ENCODE measurements around the gene SAMD10. TPM values are rescaled to one million over a fixed set of nuclear protein-coding genes. Genes with fewer than 3 reads are reported as not detected.

SAMD10 gene
- total RNA-seq, 6 donors from 2014 or later: 2.6 to 7.2 (median 4.7) TPM

GRCh38 chr20:64024141-64024990, 44.9 kb upstream of the SAMD10 start:
- 83 to 85% methylated on average over 16 to 17 of the region's 17 CpGs for WGBS, 2 donors

GRCh38 chr20:64023361-64024140, 44.1 kb upstream of the SAMD10 start:
- Histone ChIP-seq H3K27ac (no peak overlapping the region), H3K4me3 (no peak overlapping the region), H3K4me1 (no peaks in the 10 kb centered on the region), H3K9me3 (no peaks in the 10 kb centered on the region), H3K36me3 (peaks cover 46 to 97% (median 88%) of the 10 kb centered on the region in 4 donors), H3K27me3 (no peaks in the 10 kb centered on the region)
- no peak for ATAC-seq (ENCODE audit: low FRiP score in 2 of 2)
- no peak for DNase-seq
- WGBS, 2 donors: 91 to 96% methylated on average over 10 to 15 of the region's 15 CpGs
- TF ChIP-seq POLR2A (IDR thresholded peaks at IDR 0.05) (no peak), POLR2AphosphoS5 (IDR thresholded peaks at IDR 0.05) (no peak), CTCF (IDR thresholded peaks at IDR 0.05) (no peak), EP300 (IDR thresholded peaks at IDR 0.05) (no peak)

More at GRCh38 chr20:64024141-64024990, 44.9 kb upstream of the SAMD10 start:
- H3K4me3 ChIP-seq: no peak overlapping the region
- no peak for ATAC-seq (ENCODE audit: low FRiP score in 2 of 2)
- no peak for DNase-seq
- H3K9me3 ChIP-seq: no peaks in the 10 kb centered on the region
- peaks cover 48 to 97% (median 85%) of the 10 kb centered on the region in 4 donors for H3K36me3 ChIP-seq
- H3K27ac ChIP-seq: no peak overlapping the region
- TF ChIP-seq POLR2A (IDR thresholded peaks at IDR 0.05) (no peak), POLR2AphosphoS5 (IDR thresholded peaks at IDR 0.05) (no peak)
- H3K4me1 ChIP-seq: no peaks in the 10 kb centered on the region
- H3K27me3 ChIP-seq: no peaks in the 10 kb centered on the region

- no peaks in the 10 kb centered on the region for H3K4me1 ChIP-seq
- H3K27me3 ChIP-seq: no peaks in the 10 kb centered on the region
- no peak for TF ChIP-seq POLR2A (IDR thresholded peaks at IDR 0.05)
- TF ChIP-seq POLR2AphosphoS5 (IDR thresholded peaks at IDR 0.05): no peak
- TF ChIP-seq CTCF (IDR thresholded peaks at IDR 0.05): no peak
- TF ChIP-seq EP300 (IDR thresholded peaks at IDR 0.05): no peak
- DNase-seq (no peak), ATAC-seq (ENCODE audit: low FRiP score in 2 of 2) (no peak)
- peaks cover 50 to 97% (median 88%) of the 10 kb centered on the region in 4 donors for H3K36me3 ChIP-seq
- no peak overlapping the region for H3K4me3 ChIP-seq
- H3K27ac ChIP-seq: no peak overlapping the region
- no peaks in the 10 kb centered on the region for H3K9me3 ChIP-seq
- WGBS, 2 donors: 97 to 98% methylated on average over 17 of the region's 17 CpGs
These were observed 43.4 kb upstream of the SAMD10 start for GRCh38 chr20:64022671-64023360.

GRCh38 chr20:64021124-64021975, 41.9 kb upstream of the SAMD10 start:
- Histone ChIP-seq H3K36me3 (peaks cover 42 to 97% (median 86%) of the 10 kb centered on the region in 4 donors), H3K27me3 (no peaks in the 10 kb centered on the region), H3K4me1 (no peaks in the 10 kb centered on the region), H3K27ac (no peak overlapping the region), H3K9me3 (no peaks in the 10 kb centered on the region), H3K4me3 (no peak overlapping the region)
- ATAC-seq (ENCODE audit: low FRiP score in 2 of 2) (peak in 1 of 2 donors; percentile 7), DNase-seq (no peak)
- TF ChIP-seq EP300 (IDR thresholded peaks at IDR 0.05) (no peak), POLR2A (IDR thresholded peaks at IDR 0.05) (no peak), CTCF (IDR thresholded peaks at IDR 0.05) (no peak), POLR2AphosphoS5 (IDR thresholded peaks at IDR 0.05) (no peak)
- 89 to 93% methylated on average over 19 to 35 of the region's 36 CpGs for WGBS, 2 donors
